Trophoblast cell (in vitro differentiated cells and primary cell): ENCODE data around the gene FRMPD1.
A peak's percentile ranks its signal among the peaks of the same experiment; 100 is the strongest.
"Not testable (repeated sequence)": the region's sequence is repeated elsewhere in the genome, so short reads cannot be mapped to it uniquely, and the experiment has no call there.

Experiments used
- DNase-seq, 2 donors: peaks; one replicate each; pipeline ENCODE4 v3.0.0-alpha.2; 2016
- H2AFZ ChIP-seq: 2 replicates; pipeline ENCODE4 v1.6.1; 2013; ENCODE audit warnings: low read length, moderate library complexity, mild to moderate bottlenecking; ENCODE audit not compliant: insufficient read depth, poor library complexity
- H2AK5ac ChIP-seq: 2 replicates; pipeline ENCODE4 v1.6.1; 2013; ENCODE audit warnings: mild to moderate bottlenecking, low read length
- H2BK120ac ChIP-seq: 2 replicates; pipeline ENCODE4 v1.6.1; 2013; ENCODE audit warnings: low read length, mild to moderate bottlenecking, moderate library complexity; ENCODE audit not compliant: insufficient read depth, poor library complexity
- H2BK12ac ChIP-seq: 2 replicates; pipeline ENCODE4 v1.6.1; 2013; ENCODE audit warnings: mild to moderate bottlenecking, low read length, moderate library complexity
- H2BK5ac ChIP-seq: 2 replicates; pipeline ENCODE4 v1.6.1; 2013; ENCODE audit warnings: low read length, low read depth, moderate library complexity, mild to moderate bottlenecking; ENCODE audit not compliant: poor library complexity
- H3K14ac ChIP-seq: 2 replicates; pipeline ENCODE4 v1.6.1; 2013; ENCODE audit warnings: mild to moderate bottlenecking, low read length
- H3K18ac ChIP-seq: 2 replicates; pipeline ENCODE4 v1.6.1; 2013; ENCODE audit warnings: mild to moderate bottlenecking, low read length
- H3K23ac ChIP-seq: 2 replicates; pipeline ENCODE4 v1.6.1; 2013; ENCODE audit warnings: low read length
- H3K27ac ChIP-seq: 2 replicates; pipeline ENCODE4 v1.5.1; 2013; ENCODE audit warnings: low read depth, mild to moderate bottlenecking, inconsistent platforms, low read length, moderate library complexity
- H3K27me3 ChIP-seq: 2 replicates; pipeline ENCODE4 v1.6.1; 2013; ENCODE audit warnings: inconsistent platforms, mild to moderate bottlenecking, low read length, moderate library complexity; ENCODE audit not compliant: insufficient read depth
- H3K36me3 ChIP-seq, 2 experiments: 1 replicate in 1 of 2; 2 replicates in 1 of 2; pipeline ENCODE4 v1.6.1; 2013; ENCODE audit warnings: low read length in 2 of 2, mild to moderate bottlenecking in 2 of 2, moderate library complexity in 1 of 2; ENCODE audit not compliant: insufficient read depth in 2 of 2, control insufficient read depth in 1 of 2
- H3K4ac ChIP-seq: 2 replicates; pipeline ENCODE4 v1.6.1; 2013; ENCODE audit warnings: low read depth, mild to moderate bottlenecking, low read length, moderate library complexity
- H3K4me1 ChIP-seq, 2 experiments: 1 replicate in 1 of 2; 2 replicates in 1 of 2; pipeline ENCODE4 v1.6.1; 2013; ENCODE audit warnings: low read length in 2 of 2, mild to moderate bottlenecking in 2 of 2, moderate library complexity in 1 of 2; ENCODE audit not compliant: insufficient read depth in 2 of 2, control insufficient read depth in 1 of 2
- H3K4me2 ChIP-seq: 2 replicates; pipeline ENCODE4 v1.6.1; 2013; ENCODE audit warnings: inconsistent platforms, mild to moderate bottlenecking, low read length, moderate library complexity
- H3K4me3 ChIP-seq: 2 replicates; pipeline ENCODE4 v1.5.1; 2013; ENCODE audit warnings: mild to moderate bottlenecking, low read depth, low read length, inconsistent platforms
- H3K79me1 ChIP-seq: one replicate; pipeline ENCODE4 v1.6.1; 2013; ENCODE audit warnings: low read length
- H3K79me2 ChIP-seq: 2 replicates; pipeline ENCODE4 v1.6.1; 2013; ENCODE audit warnings: low read length, mild to moderate bottlenecking; ENCODE audit not compliant: control insufficient read depth, insufficient read depth, poor library complexity
- H3K9ac ChIP-seq: 2 replicates; pipeline ENCODE4 v1.6.1; 2013; ENCODE audit warnings: mild to moderate bottlenecking, low read length
- H3K9me3 ChIP-seq: 2 replicates; pipeline ENCODE4 v1.6.1; 2013; ENCODE audit warnings: low read depth, mild to moderate bottlenecking, control low read depth, inconsistent platforms, low read length; ENCODE audit not compliant: insufficient read depth
- H4K12ac ChIP-seq: 2 replicates; pipeline ENCODE4 v1.6.1; 2013; ENCODE audit warnings: low read depth, mild to moderate bottlenecking, low read length, moderate library complexity
- H4K8ac ChIP-seq: 2 replicates; pipeline ENCODE4 v1.6.1; 2013; ENCODE audit warnings: low read depth, mild to moderate bottlenecking, low read length, moderate library complexity
- H4K91ac ChIP-seq: one replicate; pipeline ENCODE4 v1.6.1; 2013; ENCODE audit warnings: low read depth, mild to moderate bottlenecking, low read length, moderate library complexity
- WGBS: extraction: QIAGEN DNeasy Blood & Tissue Kit; methylation state at CpG from one replicate; pipeline ENCODE4 v1.1.7; 2013; ENCODE audit warnings: missing lambda C conversion rate; ENCODE audit not compliant: insufficient read length, insufficient coverage; ENCODE audit errors: extremely low coverage; 5-methylcytosine and 5-hydroxymethylcytosine counted together

FRMPD1 gene

GRCh38 chr9:37751186-37751585, 100.4 kb downstream of the FRMPD1 start:
- no peak overlapping the region for H2BK120ac ChIP-seq
- H3K4me1 ChIP-seq: peaks cover 0 to 8% of the 10 kb centered on the region in 2 experiments
- no peak overlapping the region for H3K18ac ChIP-seq
- no peak overlapping the region for H4K8ac ChIP-seq
- H3K4me2 ChIP-seq: no peak overlapping the region
- H3K27me3 ChIP-seq: no peaks in the 10 kb centered on the region
- H3K36me3 ChIP-seq: no peaks in the 10 kb centered on the region
- no peak overlapping the region for H4K12ac ChIP-seq
- no CpG with 5 or more reads among the region's 6 CpGs for WGBS
- no peak overlapping the region for H2BK5ac ChIP-seq
- H3K4ac ChIP-seq: no peak overlapping the region
- H3K14ac ChIP-seq: no peak overlapping the region
- no peak overlapping the region for H3K27ac ChIP-seq
- no peak overlapping the region for H2AK5ac ChIP-seq
- no peak for DNase-seq
- no peak overlapping the region for H4K91ac ChIP-seq
- no peak overlapping the region for H3K9ac ChIP-seq
- H3K23ac ChIP-seq: no peak overlapping the region
- H2BK12ac ChIP-seq: no peak overlapping the region
- H2AFZ ChIP-seq: no peak overlapping the region
- H3K9me3 ChIP-seq: no peaks in the 10 kb centered on the region
- H3K4me3 ChIP-seq: no peak overlapping the region
- H3K79me1 ChIP-seq: peaks cover 4% of the 10 kb centered on the region
- H3K79me2 ChIP-seq: peaks cover 4% of the 10 kb centered on the region

GRCh38 chr9:37751704-37752103, 101.0 kb downstream of the FRMPD1 start:
- not testable (repeated sequence) for H3K4me1 ChIP-seq, H3K18ac ChIP-seq, H2BK12ac ChIP-seq, H3K9me3 ChIP-seq, H3K4me2 ChIP-seq, H2AK5ac ChIP-seq, H2BK120ac ChIP-seq, H3K27ac ChIP-seq, H3K36me3 ChIP-seq, H3K79me2 ChIP-seq, H2BK5ac ChIP-seq, DNase-seq, H4K8ac ChIP-seq, H3K79me1 ChIP-seq, H4K91ac ChIP-seq, H3K4ac ChIP-seq, H3K23ac ChIP-seq, H2AFZ ChIP-seq, H3K14ac ChIP-seq, H3K9ac ChIP-seq, H3K27me3 ChIP-seq, H4K12ac ChIP-seq
- no CpG with 5 or more reads among the region's 30 CpGs for WGBS
- peak overlapping the region; percentile 21 for H3K4me3 ChIP-seq

GRCh38 chr9:37752112-37752511, 101.4 kb downstream of the FRMPD1 start:
- H4K12ac ChIP-seq, H3K36me3 ChIP-seq, H3K4me1 ChIP-seq, H4K8ac ChIP-seq, H3K9me3 ChIP-seq, H3K79me2 ChIP-seq, H3K79me1 ChIP-seq, H2BK120ac ChIP-seq, H3K23ac ChIP-seq, H3K14ac ChIP-seq, H3K9ac ChIP-seq, H4K91ac ChIP-seq, H3K27me3 ChIP-seq, H2BK12ac ChIP-seq, H2AFZ ChIP-seq, H3K18ac ChIP-seq, DNase-seq, H3K4me2 ChIP-seq, H3K27ac ChIP-seq, H3K4ac ChIP-seq, H2BK5ac ChIP-seq, H2AK5ac ChIP-seq, H3K4me3 ChIP-seq: not testable (repeated sequence)
- WGBS: no CpG with 5 or more reads among the region's 13 CpGs

- Histone ChIP-seq H4K91ac (no peak overlapping the region), H3K4me1 (peaks cover 0 to 8% of the 10 kb centered on the region in 2 experiments), H4K12ac (no peak overlapping the region), H3K9me3 (no peaks in the 10 kb centered on the region), H2BK120ac (no peak overlapping the region), H3K27ac (no peak overlapping the region), H3K36me3 (peaks cover 2% of the 10 kb centered on the region in 2 experiments), H3K14ac (no peak overlapping the region), H3K79me2 (peaks cover 4% of the 10 kb centered on the region), H3K4ac (no peak overlapping the region), H4K8ac (peak overlapping the region; percentile 96), H3K18ac (no peak overlapping the region), H3K4me2 (peak overlapping the region; percentile 100), H2AK5ac (no peak overlapping the region), H2BK12ac (no peak overlapping the region), H3K9ac (no peak overlapping the region), H3K23ac (no peak overlapping the region), H3K27me3 (no peaks in the 10 kb centered on the region), H3K4me3 (no peak overlapping the region), H2AFZ (peak overlapping the region; percentile 69), H2BK5ac (no peak overlapping the region), H3K79me1 (peaks cover 4% of the 10 kb centered on the region)
- no CpG with 5 or more reads among the region's 29 CpGs for WGBS
- no peak for DNase-seq
Measured at GRCh38 chr9:37752642-37753488, 102.1 kb downstream of the FRMPD1 start.
